Stimulated activated naive CD8-positive, alpha-beta T cell treated with anti-CD3 and anti-CD28 coated beads, Interleukin-15, Interleukin-2, amounts not matched to agents 100 U/mL and 50 U/mL, for 24 hours (primary cell): ENCODE measurements around the gene CDC20.

Experiments used
- ATAC-seq: fragments of 150-1000 bp; cut with Tn5 transposase; one replicate; pipeline ENCODE4 v1.10.0; 2021
- DNase-seq: peaks from one replicate; pipeline ENCODE4 v3.0.0; 2021

Gene CDC20

GRCh38 chr1:43358746-43359693, at the start of gene CDC20:
Gene CDC20 (plus strand): TSS chr1:43358981. CDS start chr1:43359216, 235 bp downstream.
- peak; percentile 99 for DNase-seq

GRCh38 chr1:43309405-43310025, 49.3 kb upstream of the CDC20 start:
- ATAC-seq (no peak), DNase-seq (no peak)

More at GRCh38 chr1:43358746-43359693, at the start of gene CDC20:
- ATAC-seq = peak; percentile 99

GRCh38 chr1:43311521-43311920, 47.3 kb upstream of the CDC20 start:
- DNase-seq = no peak
- no peak for ATAC-seq

- DNase-seq (no peak), ATAC-seq (no peak)
Measured at GRCh38 chr1:43312212-43312623, 46.6 kb upstream of the CDC20 start.

- no peak for DNase-seq
- ATAC-seq = no peak
Measured at GRCh38 chr1:43312663-43313515, 45.9 kb upstream of the CDC20 start.

GRCh38 chr1:43313771-43314170, 45.0 kb upstream of the CDC20 start:
- no peak for ATAC-seq
- no peak for DNase-seq

GRCh38 chr1:43314233-43314632, 44.5 kb upstream of the CDC20 start:
- no peak for ATAC-seq

GRCh38 chr1:43315481-43315880, 43.3 kb upstream of the CDC20 start:
- no peak for ATAC-seq
- no peak for DNase-seq

More at GRCh38 chr1:43314233-43314632, 44.5 kb upstream of the CDC20 start:
- no peak for DNase-seq

GRCh38 chr1:43315963-43316737, 42.6 kb upstream of the CDC20 start:
- ATAC-seq (no peak), DNase-seq (no peak)

GRCh38 chr1:43316738-43317520, 41.9 kb upstream of the CDC20 start:
- ATAC-seq = no peak
- DNase-seq = no peak

- DNase-seq (no peak), ATAC-seq (peak; percentile 37)
Measured at GRCh38 chr1:43317817-43318471, 40.8 kb upstream of the CDC20 start.

- no peak for DNase-seq
- ATAC-seq = no peak
Measured at GRCh38 chr1:43318831-43319230, 40.0 kb upstream of the CDC20 start.

- DNase-seq (no peak), ATAC-seq (no peak)
Measured at GRCh38 chr1:43319288-43319687, 39.5 kb upstream of the CDC20 start.

GRCh38 chr1:43319766-43320165, 39.0 kb upstream of the CDC20 start:
- no peak for DNase-seq

GRCh38 chr1:43321331-43321891, 37.4 kb upstream of the CDC20 start:
- no peak for ATAC-seq
- DNase-seq = no peak

More at GRCh38 chr1:43319766-43320165, 39.0 kb upstream of the CDC20 start:
- ATAC-seq = no peak

GRCh38 chr1:43322506-43322905, 36.3 kb upstream of the CDC20 start:
- ATAC-seq = no peak

GRCh38 chr1:43324810-43325209, 34.0 kb upstream of the CDC20 start:
- no peak for ATAC-seq
- no peak for DNase-seq

More at GRCh38 chr1:43322506-43322905, 36.3 kb upstream of the CDC20 start:
- DNase-seq = no peak

- no peak for DNase-seq
Measured at GRCh38 chr1:43325381-43325780, 33.4 kb upstream of the CDC20 start.

GRCh38 chr1:43327549-43328292, 31.1 kb upstream of the CDC20 start:
- DNase-seq (no peak), ATAC-seq (no peak)

More at GRCh38 chr1:43325381-43325780, 33.4 kb upstream of the CDC20 start:
- no peak for ATAC-seq
